Skeletal muscle tissue (tissue), 4 donors: ENCODE measurements around the gene SELENON. TPM values are rescaled to one million over a fixed set of nuclear protein-coding genes. Genes with fewer than 3 reads are reported as not detected.

ENCODE experiments used
- H3K27ac ChIP-seq: one replicate; pipeline ENCODE4 v1.7.0; 2013; ENCODE audit warnings: mild to moderate bottlenecking, low read depth, low read length, inconsistent platforms
- H3K27me3 ChIP-seq, 3 donors: one replicate each; pipeline ENCODE4 v1.7.0; 2013; ENCODE audit warnings: low read length in 3 of 3; ENCODE audit not compliant: control insufficient read depth in 3 of 3, insufficient read depth in 3 of 3
- H3K36me3 ChIP-seq, 3 donors: one replicate each; pipeline ENCODE4 v1.7.0; 2013; ENCODE audit warnings: low read length in 3 of 3; ENCODE audit not compliant: control insufficient read depth in 3 of 3, insufficient read depth in 3 of 3
- H3K4me1 ChIP-seq, 3 donors: one replicate each; pipeline ENCODE4 v1.7.0; 2013; ENCODE audit warnings: low read length in 3 of 3, mild to moderate bottlenecking in 3 of 3; ENCODE audit not compliant: control insufficient read depth in 3 of 3, insufficient read depth in 3 of 3
- H3K4me3 ChIP-seq, 3 donors: one replicate each; pipeline ENCODE4 v1.7.0; 2013; ENCODE audit warnings: low read length in 3 of 3
- H3K9ac ChIP-seq, 3 donors: one replicate each; pipeline ENCODE4 v1.7.0; 2013; ENCODE audit warnings: low read length in 3 of 3, mild to moderate bottlenecking in 3 of 3, moderate library complexity in 2 of 3, low read depth in 1 of 3
- H3K9me3 ChIP-seq, 3 donors: one replicate each; pipeline ENCODE4 v1.7.0; 2013; ENCODE audit warnings: low read length in 3 of 3; ENCODE audit not compliant: control insufficient read depth in 3 of 3
- total RNA-seq: library from RNA; depleted of rRNA; stranded (reverse); fragments of >200 nt; gene quantifications from one replicate; pipeline ENCODE4 v1.2.3, GENCODE V29; 2014
- donor health status: Osteomylitis.

The SELENON gene
- total RNA-seq, 1 donor from 2014 or later: 9.9 TPM

- no peak overlapping the region for H3K4me3 ChIP-seq
- no peaks in the 10 kb centered on the region for H3K9me3 ChIP-seq
- H3K27me3 ChIP-seq: no peaks in the 10 kb centered on the region
- peaks cover 4 to 20% (median 11%) of the 10 kb centered on the region in 3 donors for H3K36me3 ChIP-seq
- H3K9ac ChIP-seq: no peak overlapping the region
- H3K4me1 ChIP-seq: peaks cover 0 to 27% (median 13%) of the 10 kb centered on the region in 3 donors
- H3K27ac ChIP-seq: no peak overlapping the region
Observed at GRCh38 chr1:25779894-25780293, 20.1 kb upstream of the SELENON start.

DNA sequence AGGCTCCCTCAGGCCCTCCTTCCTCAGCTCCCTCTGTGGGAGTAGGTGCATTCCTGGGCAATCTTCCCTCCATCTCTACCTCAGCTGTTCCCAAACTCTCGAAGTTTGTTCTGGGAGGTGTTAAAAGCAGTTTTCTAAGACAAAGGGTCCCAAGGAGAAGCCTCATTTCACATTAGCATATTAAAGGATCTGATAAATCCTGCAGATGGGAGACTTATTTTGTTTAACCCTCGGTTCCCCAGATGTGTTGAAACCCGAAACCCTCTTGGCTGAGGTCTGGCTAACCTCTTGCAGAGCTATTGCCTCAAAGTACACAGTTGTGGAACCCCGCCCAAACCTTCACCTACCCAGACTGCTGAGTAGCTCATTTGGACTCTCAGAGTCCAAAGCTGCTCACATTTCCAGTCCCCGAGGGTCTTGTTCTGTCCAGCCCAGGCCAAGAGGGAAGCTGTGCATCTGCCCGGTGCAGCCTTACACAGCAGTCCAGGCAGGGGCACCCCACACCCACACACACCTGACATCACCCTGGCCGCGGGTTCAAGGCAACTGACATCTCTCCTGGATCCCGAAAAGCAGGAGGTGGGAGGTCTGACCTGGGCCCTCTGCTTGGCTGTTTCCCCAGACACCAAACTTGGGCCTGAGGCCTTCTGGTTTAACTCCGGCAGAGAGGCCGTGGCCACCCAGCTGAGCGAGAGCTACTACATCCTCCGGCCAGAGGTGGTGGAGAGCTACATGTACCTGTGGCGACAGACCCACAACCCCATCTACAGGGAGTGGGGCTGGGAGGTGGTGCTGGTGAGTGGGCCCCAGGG, 19.5 kb upstream of the SELENON start:
- H3K9ac ChIP-seq: peak overlapping the region in 1 of 3 donors; percentile 25
- H3K4me3 ChIP-seq: no peak overlapping the region
- no peaks in the 10 kb centered on the region for H3K9me3 ChIP-seq
- H3K36me3 ChIP-seq: peaks cover 4 to 20% (median 11%) of the 10 kb centered on the region in 3 donors
- peaks cover 1 to 29% (median 16%) of the 10 kb centered on the region in 3 donors for H3K4me1 ChIP-seq
- no peaks in the 10 kb centered on the region for H3K27me3 ChIP-seq
- no peak overlapping the region for H3K27ac ChIP-seq

DNA sequence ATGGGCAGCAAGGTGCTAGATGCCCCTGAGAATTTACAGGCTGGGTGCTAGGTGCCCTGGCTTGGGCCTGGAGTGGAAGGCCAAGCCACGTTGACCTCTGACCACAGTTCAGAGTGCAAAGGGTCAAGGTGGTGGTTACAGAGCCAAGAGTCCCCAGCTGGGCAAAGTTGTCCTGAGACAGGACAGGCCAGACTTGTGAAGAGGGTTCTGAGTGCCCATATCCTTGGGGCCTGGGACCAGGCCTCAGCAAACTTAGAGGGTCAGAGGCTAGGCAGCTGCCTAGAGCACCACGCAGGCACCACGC, 18.9 kb upstream of the SELENON start:
- H3K4me3 ChIP-seq: no peak overlapping the region
- H3K9ac ChIP-seq: no peak overlapping the region
- H3K27me3 ChIP-seq: no peaks in the 10 kb centered on the region
- H3K4me1 ChIP-seq: peaks cover 6 to 34% (median 22%) of the 10 kb centered on the region in 3 donors
- peaks cover 4 to 20% (median 11%) of the 10 kb centered on the region in 3 donors for H3K36me3 ChIP-seq
- H3K27ac ChIP-seq: no peak overlapping the region
- H3K9me3 ChIP-seq: no peaks in the 10 kb centered on the region

DNA sequence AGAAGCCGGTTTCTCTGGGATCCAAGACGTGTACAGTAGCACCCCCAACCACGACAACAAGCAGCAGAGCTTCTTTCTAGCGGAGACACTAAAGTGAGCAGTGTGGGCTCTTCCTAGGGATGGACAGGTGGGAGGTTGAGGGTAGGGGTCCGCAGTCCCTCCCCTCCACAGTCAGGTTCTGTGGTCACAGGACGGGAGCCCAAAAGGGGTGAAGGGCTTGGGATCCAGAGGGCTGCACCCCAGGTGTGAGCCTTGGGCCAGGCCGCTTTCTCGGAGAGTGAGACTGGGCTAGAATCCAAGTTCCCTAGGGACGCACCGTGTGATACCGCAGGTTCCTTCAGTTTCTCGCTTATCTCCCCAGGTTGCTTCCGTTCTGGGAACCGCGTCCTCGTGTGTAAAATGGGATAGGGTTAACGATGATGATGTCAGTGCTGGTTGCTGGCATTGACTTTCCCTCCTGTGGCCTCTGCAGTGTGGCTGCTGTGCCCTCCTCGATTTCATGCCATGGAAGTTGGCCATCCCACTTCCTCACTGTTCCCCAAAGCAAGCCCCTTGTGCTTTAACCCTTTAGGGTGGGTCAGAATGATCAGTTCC, 17.3 kb upstream of the SELENON start:
- H3K36me3 ChIP-seq: peaks cover 4 to 15% (median 11%) of the 10 kb centered on the region in 3 donors
- no peaks in the 10 kb centered on the region for H3K27me3 ChIP-seq
- H3K4me3 ChIP-seq: no peak overlapping the region
- H3K9me3 ChIP-seq: no peaks in the 10 kb centered on the region
- peak overlapping the region in 1 of 3 donors; percentile 25 for H3K9ac ChIP-seq
- H3K4me1 ChIP-seq: peaks cover 22 to 51% (median 38%) of the 10 kb centered on the region in 3 donors
- no peak overlapping the region for H3K27ac ChIP-seq

- no peak overlapping the region for H3K27ac ChIP-seq
- H3K4me1 ChIP-seq: peaks cover 28 to 57% (median 44%) of the 10 kb centered on the region in 3 donors
Observed at GRCh38 chr1:25784575-25785051, 15.4 kb upstream of the SELENON start.

DNA sequence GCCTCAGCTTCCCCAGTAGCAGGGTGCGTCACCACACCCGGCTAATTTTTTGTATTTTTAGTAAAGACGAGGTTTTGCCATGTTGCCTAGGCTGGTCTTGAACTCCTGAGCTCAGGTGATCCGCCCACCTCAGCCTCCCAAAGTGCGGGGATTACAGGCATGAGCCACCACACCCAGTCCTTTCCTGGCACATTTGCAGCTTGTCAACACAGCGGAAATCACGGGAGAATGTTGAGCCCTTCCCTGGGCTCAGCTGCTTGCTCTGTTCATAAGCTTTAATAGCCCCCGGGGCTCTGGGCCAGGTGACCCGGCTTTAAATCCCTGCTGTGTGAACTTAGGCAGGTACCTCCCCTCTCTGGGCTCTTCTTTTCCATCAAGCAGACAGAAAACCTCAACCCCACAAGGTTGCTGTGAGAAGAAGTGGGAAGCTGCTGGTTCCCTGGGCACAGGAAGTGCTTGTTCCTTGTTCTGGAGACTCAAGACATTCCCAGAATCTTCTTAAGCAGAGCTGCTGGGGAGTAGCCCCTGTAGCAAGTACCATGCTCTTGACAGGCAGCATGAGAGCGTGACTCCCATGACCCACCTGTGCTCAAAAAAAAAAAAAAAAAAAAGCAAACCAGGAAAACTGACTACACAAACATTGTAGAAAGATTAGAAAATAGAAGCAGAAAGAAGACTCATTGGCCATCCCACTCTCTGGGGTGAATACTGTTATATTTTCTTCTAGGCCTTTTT, 14.5 kb upstream of the SELENON start:
- H3K36me3 ChIP-seq: peaks cover 4 to 6% (median 6%) of the 10 kb centered on the region in 3 donors
- H3K9me3 ChIP-seq: no peaks in the 10 kb centered on the region
- H3K9ac ChIP-seq: no peak overlapping the region
- no peak overlapping the region for H3K4me3 ChIP-seq
- peaks cover 28 to 57% (median 44%) of the 10 kb centered on the region in 3 donors for H3K4me1 ChIP-seq
- no peak overlapping the region for H3K27ac ChIP-seq
- no peaks in the 10 kb centered on the region for H3K27me3 ChIP-seq

More at GRCh38 chr1:25784575-25785051, 15.4 kb upstream of the SELENON start:
- no peak overlapping the region for H3K4me3 ChIP-seq
- no peaks in the 10 kb centered on the region for H3K9me3 ChIP-seq
- H3K36me3 ChIP-seq: peaks cover 4 to 6% (median 6%) of the 10 kb centered on the region in 3 donors
- H3K27me3 ChIP-seq: no peaks in the 10 kb centered on the region
- H3K9ac ChIP-seq: peak overlapping the region in 1 of 3 donors; percentile 5

- peak overlapping the region in 2 of 3 donors; percentile 33 to 47 for H3K9ac ChIP-seq
- no peaks in the 10 kb centered on the region for H3K27me3 ChIP-seq
- no peaks in the 10 kb centered on the region for H3K9me3 ChIP-seq
- H3K36me3 ChIP-seq: peaks cover 4 to 8% (median 6%) of the 10 kb centered on the region in 3 donors
- peak overlapping the region; percentile 14 for H3K27ac ChIP-seq
- peaks cover 28 to 55% (median 44%) of the 10 kb centered on the region in 3 donors for H3K4me1 ChIP-seq
- H3K4me3 ChIP-seq: peak overlapping the region in 1 of 3 donors; percentile 41
Observed at GRCh38 chr1:25786887-25787759, 12.9 kb upstream of the SELENON start.

GRCh38 chr1:25787760-25788166, 12.2 kb upstream of the SELENON start:
- Histone ChIP-seq H3K27ac (peak overlapping the region; percentile 14), H3K27me3 (no peaks in the 10 kb centered on the region), H3K4me3 (no peak overlapping the region), H3K9me3 (no peaks in the 10 kb centered on the region), H3K36me3 (peaks cover 4 to 8% (median 4%) of the 10 kb centered on the region in 3 donors), H3K9ac (no peak overlapping the region), H3K4me1 (peaks cover 28 to 51% (median 43%) of the 10 kb centered on the region in 3 donors)

DNA sequence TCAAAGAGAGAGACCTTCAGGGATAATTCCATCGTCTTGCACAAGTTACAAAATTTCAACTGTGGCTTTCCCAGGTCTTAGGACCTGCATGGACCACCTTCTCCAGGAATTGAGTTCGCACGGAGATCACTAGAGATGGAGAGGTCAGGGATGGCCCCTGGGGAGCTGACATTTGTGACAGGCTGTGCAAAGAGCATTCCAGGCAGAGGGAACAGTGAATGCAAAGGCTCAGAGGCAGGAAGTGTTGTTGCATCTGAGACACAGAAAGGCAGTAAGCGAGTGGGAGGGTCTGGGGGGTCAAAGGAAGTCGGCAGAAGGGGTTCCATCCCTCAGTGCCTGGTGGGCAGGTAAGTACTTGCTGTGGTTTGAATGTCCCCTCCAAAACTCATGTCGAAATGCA, 9.5 kb upstream of the SELENON start:
- Histone ChIP-seq H3K4me1 (peaks cover 39 to 47% (median 45%) of the 10 kb centered on the region in 3 donors), H3K27me3 (no peaks in the 10 kb centered on the region), H3K36me3 (peaks cover 0 to 5% (median 2%) of the 10 kb centered on the region in 3 donors), H3K4me3 (no peak overlapping the region), H3K9me3 (no peaks in the 10 kb centered on the region), H3K27ac (no peak overlapping the region), H3K9ac (no peak overlapping the region)
